ENCODE data around the gene PEPD. TPM values are rescaled to one million over a fixed set of nuclear protein-coding genes. Genes with fewer than 3 reads are reported as not detected.

PEPD gene
- total RNA-seq, 2 donors from 2014 or later, result 74.0 to 89.9 TPM

DNA sequence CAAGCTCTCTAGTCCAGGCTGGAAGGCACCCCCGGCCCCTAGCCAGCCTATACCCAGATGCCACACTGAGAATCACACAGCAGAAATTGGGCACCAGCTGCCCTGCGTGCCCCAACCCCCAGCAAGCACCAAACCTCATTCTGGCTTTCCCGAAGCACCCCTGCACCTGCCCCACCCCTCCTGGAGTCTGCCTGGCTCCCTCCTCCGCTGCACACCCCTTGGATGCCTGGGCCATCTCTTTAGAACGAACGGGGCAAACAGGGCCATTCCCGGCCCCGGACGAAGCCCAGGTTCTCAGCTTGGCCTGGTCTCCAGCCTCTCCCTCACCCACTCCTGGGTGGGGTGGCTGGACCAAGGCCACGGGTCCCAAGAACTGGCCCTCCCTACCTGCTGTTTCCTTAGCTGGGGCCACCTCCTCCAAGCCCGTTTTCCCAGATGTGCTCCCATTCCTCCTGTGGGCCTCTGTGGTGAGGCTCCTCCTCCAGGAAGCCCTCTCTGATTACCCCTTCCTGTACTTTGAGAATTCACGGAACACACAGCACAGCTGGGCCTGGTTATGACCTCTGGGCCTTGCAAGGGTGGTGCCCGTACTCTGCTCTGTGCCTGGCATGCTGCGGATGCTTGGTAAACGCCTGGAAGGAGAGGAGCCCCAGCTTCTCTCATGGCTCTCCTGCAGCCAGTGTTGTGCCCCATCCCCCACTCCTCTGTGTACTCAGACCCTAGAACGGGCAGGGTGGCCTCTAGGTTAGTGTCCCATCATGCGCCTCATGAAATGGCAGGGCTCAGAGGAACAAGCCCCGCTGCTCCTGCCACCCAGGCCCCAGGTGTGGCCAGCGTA lies 126.6 kb downstream of the PEPD start:
- intact Hi-C loops (cut with DNase I), result no loop called here
- no peak for TF ChIP-seq POLR2AphosphoS5 (IDR thresholded peaks at IDR 0.05)
- TF ChIP-seq POLR2A (IDR thresholded peaks at IDR 0.05), result no peak
- TF ChIP-seq, protein P1, sequence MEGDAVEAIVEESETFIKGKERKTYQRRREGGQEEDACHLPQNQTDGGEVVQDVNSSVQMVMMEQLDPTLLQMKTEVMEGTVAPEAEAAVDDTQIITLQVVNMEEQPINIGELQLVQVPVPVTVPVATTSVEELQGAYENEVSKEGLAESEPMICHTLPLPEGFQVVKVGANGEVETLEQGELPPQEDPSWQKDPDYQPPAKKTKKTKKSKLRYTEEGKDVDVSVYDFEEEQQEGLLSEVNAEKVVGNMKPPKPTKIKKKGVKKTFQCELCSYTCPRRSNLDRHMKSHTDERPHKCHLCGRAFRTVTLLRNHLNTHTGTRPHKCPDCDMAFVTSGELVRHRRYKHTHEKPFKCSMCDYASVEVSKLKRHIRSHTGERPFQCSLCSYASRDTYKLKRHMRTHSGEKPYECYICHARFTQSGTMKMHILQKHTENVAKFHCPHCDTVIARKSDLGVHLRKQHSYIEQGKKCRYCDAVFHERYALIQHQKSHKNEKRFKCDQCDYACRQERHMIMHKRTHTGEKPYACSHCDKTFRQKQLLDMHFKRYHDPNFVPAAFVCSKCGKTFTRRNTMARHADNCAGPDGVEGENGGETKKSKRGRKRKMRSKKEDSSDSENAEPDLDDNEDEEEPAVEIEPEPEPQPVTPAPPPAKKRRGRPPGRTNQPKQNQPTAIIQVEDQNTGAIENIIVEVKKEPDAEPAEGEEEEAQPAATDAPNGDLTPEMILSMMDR (IDR thresholded peaks at IDR 0.05), result no peak
- H3K4me1 ChIP-seq (replicated peaks), result peaks cover 16% of the 10 kb centered on the region
- H3K36me3 ChIP-seq, result no peaks in the 10 kb centered on the region
- WGBS, result 72% methylated on average over 19 of the region's 19 CpGs
- H3K4me3 ChIP-seq, result no peak overlapping the region
- H3K27me3 ChIP-seq (replicated peaks; ENCODE audit: insufficient read depth), result no peaks in the 10 kb centered on the region
- no peaks in the 10 kb centered on the region for H3K9me3 ChIP-seq
- no peak overlapping the region for H3K27ac ChIP-seq
- no peak for DNase-seq (ENCODE audit: low spot score)

DNA sequence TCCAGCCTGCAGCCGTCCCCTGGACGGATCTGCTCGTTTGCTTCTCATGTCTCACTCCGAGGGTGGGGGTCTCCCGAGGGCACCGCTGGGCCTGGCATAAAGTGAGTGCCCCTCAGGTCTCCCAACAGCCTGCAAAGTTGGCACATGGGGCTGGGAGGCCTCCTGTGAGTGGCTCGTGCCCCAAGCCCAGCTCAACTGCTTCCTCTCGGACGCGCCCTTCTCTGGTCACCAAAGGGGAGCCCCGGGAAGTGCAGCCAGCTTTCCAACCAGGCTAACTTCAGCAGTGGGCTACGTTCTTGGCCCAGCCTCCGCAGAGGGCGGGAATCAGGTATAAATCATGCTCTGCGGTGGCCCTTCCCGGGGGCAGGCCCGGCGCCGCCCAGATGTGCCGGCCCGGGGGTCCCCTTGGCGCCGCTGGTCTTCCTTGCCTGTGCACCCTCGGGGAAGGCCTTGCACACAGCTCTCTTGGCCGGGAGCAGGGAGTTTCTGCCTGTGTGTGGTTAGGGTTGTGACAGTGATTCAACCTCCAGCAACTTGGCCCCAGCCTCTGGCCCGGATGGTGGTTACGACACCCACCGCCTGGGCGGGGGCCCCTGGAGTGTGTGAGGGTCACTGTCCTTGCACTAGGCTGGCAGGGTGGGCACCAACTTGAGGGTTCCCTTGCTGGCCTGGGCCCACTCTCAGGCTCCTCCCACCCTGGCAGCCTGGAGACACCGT lies 127.4 kb downstream of the PEPD start:
- Histone ChIP-seq H3K9me3 (no peaks in the 10 kb centered on the region), H3K4me1 (replicated peaks) (peaks cover 24% of the 10 kb centered on the region), H3K36me3 (no peaks in the 10 kb centered on the region), H3K4me3 (no peak overlapping the region), H3K27me3 (replicated peaks; ENCODE audit: insufficient read depth) (no peaks in the 10 kb centered on the region), H3K27ac (no peak overlapping the region)
- WGBS, result 51% methylated on average over 30 of the region's 30 CpGs
- intact Hi-C loops (cut with DNase I), result no loop called here
- TF ChIP-seq POLR2A (IDR thresholded peaks at IDR 0.05) (no peak), POLR2AphosphoS5 (IDR thresholded peaks at IDR 0.05) (no peak)
- TF ChIP-seq, protein P1 (IDR thresholded peaks at IDR 0.05), result no peak
- no peak for DNase-seq (ENCODE audit: low spot score)

DNA sequence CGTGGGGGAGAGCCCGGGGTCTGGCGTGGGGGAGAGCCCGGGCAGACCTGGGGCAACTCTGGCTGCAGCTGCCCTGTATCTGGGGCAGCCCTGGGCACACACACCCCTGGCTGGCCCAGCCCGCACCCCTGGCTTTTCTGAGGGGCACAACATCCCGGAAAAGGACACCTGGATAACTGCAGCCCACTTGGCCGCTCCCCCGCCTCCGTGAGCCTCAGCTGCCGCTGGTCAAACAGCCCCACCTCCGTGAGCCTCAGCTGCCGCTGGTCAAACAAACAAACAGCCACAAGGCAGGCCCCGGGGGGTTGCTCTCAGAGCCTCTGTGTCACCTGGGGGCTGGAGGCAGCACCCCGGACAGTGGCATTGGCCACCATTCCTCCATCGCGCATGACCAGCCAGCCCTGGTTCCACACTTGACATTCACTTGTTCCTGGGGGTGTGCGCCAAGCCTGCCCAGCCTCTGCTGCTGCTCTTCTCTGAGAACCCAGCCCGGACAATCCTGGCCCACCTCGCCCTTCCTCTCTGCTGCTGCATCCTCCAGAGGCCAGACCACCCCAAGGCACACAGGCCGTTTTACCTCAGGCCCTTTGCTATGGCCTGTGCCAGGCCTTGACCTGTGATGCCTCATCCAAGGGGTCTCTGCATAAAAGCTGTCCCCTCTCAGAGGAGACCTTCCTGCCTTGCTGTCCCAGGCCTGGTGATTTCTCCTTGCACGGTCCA lies 128.1 kb downstream of the PEPD start:
- Histone ChIP-seq H3K4me3 (no peak overlapping the region), H3K27me3 (replicated peaks; ENCODE audit: insufficient read depth) (no peaks in the 10 kb centered on the region), H3K9me3 (no peaks in the 10 kb centered on the region), H3K4me1 (replicated peaks) (peaks cover 25% of the 10 kb centered on the region), H3K36me3 (no peaks in the 10 kb centered on the region), H3K27ac (no peak overlapping the region)
- no peak for TF ChIP-seq POLR2A (IDR thresholded peaks at IDR 0.05)
- no peak for TF ChIP-seq POLR2AphosphoS5 (IDR thresholded peaks at IDR 0.05)
- TF ChIP-seq, protein P1 (IDR thresholded peaks at IDR 0.05), result no peak
- intact Hi-C loops (cut with DNase I), result no loop called here
- DNase-seq (ENCODE audit: low spot score), result no peak
- WGBS, result 89% methylated on average over 20 of the region's 21 CpGs

DNA sequence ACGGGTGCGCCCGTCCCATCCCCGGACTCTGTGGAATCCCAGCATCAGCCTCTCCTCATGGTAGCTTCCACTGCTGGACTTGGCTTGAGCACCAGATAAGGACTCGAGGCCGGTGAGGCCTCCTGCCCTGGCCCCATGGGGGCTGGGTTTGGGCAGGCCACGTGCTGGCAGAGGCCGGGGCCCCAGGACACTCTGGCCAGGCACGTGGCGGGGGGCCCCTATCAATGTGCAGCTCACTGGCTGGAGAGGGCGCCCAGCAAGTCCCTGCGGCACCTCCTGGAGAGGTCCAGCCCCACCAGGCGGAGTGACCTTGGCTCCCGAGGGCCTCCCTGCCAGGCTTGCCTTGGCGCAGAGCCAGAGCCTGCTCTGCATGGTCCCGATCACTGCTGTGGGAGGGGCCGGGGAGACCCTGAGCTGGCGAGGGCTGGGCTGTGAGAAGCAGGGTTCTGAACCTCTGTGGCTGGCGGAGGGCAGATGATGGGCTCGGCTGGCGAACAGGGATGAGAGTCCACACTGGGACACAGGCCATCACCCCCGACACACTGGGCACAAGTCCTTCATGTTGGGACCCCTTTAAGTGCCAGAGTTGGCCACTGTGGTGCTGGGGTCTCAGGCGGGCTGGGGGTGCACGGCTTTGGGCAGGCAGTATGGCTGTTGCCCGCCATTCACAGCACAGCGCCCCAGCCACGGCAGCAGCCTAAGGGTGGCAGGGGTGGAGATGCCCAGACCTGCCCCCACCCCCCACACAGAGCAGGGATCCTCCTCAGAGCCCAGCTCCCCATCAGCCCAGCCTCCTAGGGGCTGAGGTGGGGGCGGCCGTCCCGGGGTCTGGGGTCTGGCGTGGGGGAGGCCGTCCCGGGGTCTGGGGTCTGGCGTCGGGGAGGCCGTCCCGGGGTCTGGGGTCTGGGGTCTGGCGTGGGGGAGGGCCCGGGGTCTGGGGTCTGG lies 129.0 kb downstream of the PEPD start:
- H3K27me3 ChIP-seq (replicated peaks; ENCODE audit: insufficient read depth), result no peaks in the 10 kb centered on the region
- no peak for TF ChIP-seq POLR2A (IDR thresholded peaks at IDR 0.05)
- TF ChIP-seq, protein P1 (IDR thresholded peaks at IDR 0.05), result no peak
- no peak for TF ChIP-seq POLR2AphosphoS5 (IDR thresholded peaks at IDR 0.05)
- no peaks in the 10 kb centered on the region for H3K36me3 ChIP-seq
- 82% methylated on average over 25 of the region's 39 CpGs for WGBS
- peaks cover 25% of the 10 kb centered on the region for H3K4me1 ChIP-seq (replicated peaks)
- intact Hi-C loops (cut with DNase I), result no loop called here
- H3K9me3 ChIP-seq, result no peaks in the 10 kb centered on the region
- no peak for DNase-seq (ENCODE audit: low spot score)
- H3K4me3 ChIP-seq, result no peak overlapping the region
- no peak overlapping the region for H3K27ac ChIP-seq
